ENCODE data around the gene ZFP69B.

ZFP69B gene

GRCh38 chr1:40449684-40450494, at the start of gene ZFP69B:
Gene ZFP69B, plus strand, starts transcription at chr1:40450476. Its CDS starts 486 bp downstream, at chr1:40450962.
- DNase-seq: peak; percentile 79 to 93

GRCh38 chr1:40401473-40402201, 48.6 kb upstream of the ZFP69B start:
- no peak for DNase-seq

GRCh38 chr1:40404670-40405462, 45.4 kb upstream of the ZFP69B start:
- peak; percentile 42 to 74 for DNase-seq

GRCh38 chr1:40405812-40406211, 44.5 kb upstream of the ZFP69B start:
- DNase-seq: no peak

GRCh38 chr1:40407453-40407852, 42.8 kb upstream of the ZFP69B start:
- DNase-seq: no peak

GRCh38 chr1:40409467-40409866, 40.8 kb upstream of the ZFP69B start:
- DNase-seq: no peak

- DNase-seq: no peak
Measured at GRCh38 chr1:40411294-40411693, 39.0 kb upstream of the ZFP69B start.

GRCh38 chr1:40411843-40412242, 38.4 kb upstream of the ZFP69B start:
- DNase-seq: no peak

GRCh38 chr1:40413527-40414252, 36.6 kb upstream of the ZFP69B start:
- no peak for DNase-seq

- no peak for DNase-seq
Measured at GRCh38 chr1:40414331-40414730, 35.9 kb upstream of the ZFP69B start.

- DNase-seq: no peak
Measured at GRCh38 chr1:40416709-40417108, 33.6 kb upstream of the ZFP69B start.

GRCh38 chr1:40421431-40422384, 28.6 kb upstream of the ZFP69B start:
- peak; percentile 77 to 79 for DNase-seq

- no peak for DNase-seq
Measured at GRCh38 chr1:40422630-40423263, 27.5 kb upstream of the ZFP69B start.

GRCh38 chr1:40423264-40423642, 27.0 kb upstream of the ZFP69B start:
- peak; percentile 75 to 76 for DNase-seq

- DNase-seq: no peak
Measured at GRCh38 chr1:40423951-40424618, 26.2 kb upstream of the ZFP69B start.

- DNase-seq: no peak
Measured at GRCh38 chr1:40425198-40425597, 25.1 kb upstream of the ZFP69B start.

GRCh38 chr1:40431385-40431784, 18.9 kb upstream of the ZFP69B start:
- no peak for DNase-seq

- DNase-seq: no peak
Measured at GRCh38 chr1:40432644-40433390, 17.5 kb upstream of the ZFP69B start.

- no peak for DNase-seq
Measured at GRCh38 chr1:40435471-40435870, 14.8 kb upstream of the ZFP69B start.

- DNase-seq: no peak
Measured at GRCh38 chr1:40435876-40436275, 14.4 kb upstream of the ZFP69B start.

Measured in inflammatory macrophage treated with lipopolysaccharide for 1 hour (primary cell).